Measurements from ENCODE around the gene FAF1. TPM values are rescaled to one million over a fixed set of nuclear protein-coding genes. Genes with fewer than 3 reads are reported as not detected.

FAF1 gene
- total and polyA plus RNA-seq, 2 of the 8 experiments (the other 6 are each of a cell fraction or from before 2014, with no cell fraction given): 10.8 to 65.9 TPM

GRCh38 chr1:50667710-50668356 lies 292.2 kb downstream of the FAF1 start (continued):
- TF ChIP-seq ASH2L (IDR thresholded peaks at IDR 0.05; ENCODE audit: low read length) (no peak), KDM1A (IDR thresholded peaks at IDR 0.05; ENCODE audit: borderline replicate concordance, low read length) (no peak), BCL11A (IDR thresholded peaks at IDR 0.05; ENCODE audit: low read depth in 2 of 2, low read length in 2 of 2) (no peak), BRCA1 (IDR thresholded peaks at IDR 0.05; ENCODE audit: low read depth, low read length) (no peak), ATF2 (IDR thresholded peaks at IDR 0.05; ENCODE audit: low read length) (no peak), SP1 (IDR thresholded peaks at IDR 0.05; ENCODE audit: low read depth, low read length) (no peak), GABPA (IDR thresholded peaks at IDR 0.05; ENCODE audit: borderline replicate concordance, insufficient read depth, low read length) (no peak)

Data from H1 (cell line).